ENCODE results near the gene CREB1.

The CREB1 gene

GRCh38 chr2:207484444-207485391 is 45.0 kb upstream of the CREB1 start:
- Histone ChIP-seq H3K27ac (ENCODE audit: insufficient read depth in 1 of 2, low read depth in 1 of 2, low read length in 2 of 2, poor library complexity in 1 of 2, severe bottlenecking in 2 of 2) (no peak overlapping the region), H3K4me1 (ENCODE audit: control extremely low read depth in 1 of 4, control insufficient read depth in 4 of 4, insufficient read depth in 4 of 4, low read length in 3 of 4) (peaks cover 0 to 8% (median 2%) of the 10 kb centered on the region in 4 experiments), H3K27me3 (replicated peaks in 2 of 5; ENCODE audit: control insufficient read depth in 4 of 5, insufficient read depth in 5 of 5, low read length in 4 of 5) (no peaks in the 10 kb centered on the region), H3K4me3 (ENCODE audit: control insufficient read depth in 1 of 7, extremely low read depth in 1 of 7, insufficient read depth in 4 of 7, low read depth in 2 of 7, low read length in 6 of 7) (no peak overlapping the region), H3K36me3 (ENCODE audit: control insufficient read depth in 4 of 4, insufficient read depth in 4 of 4, low read length in 3 of 4) (no peaks in the 10 kb centered on the region), H3K9me3 (ENCODE audit: control extremely low read depth in 1 of 5, control insufficient read depth in 4 of 5, insufficient read depth in 2 of 5, low read depth in 1 of 5, low read length in 4 of 5) (no peaks in the 10 kb centered on the region)
- CTCF ChIA-PET, result interaction anchor here (0.9 to 1.5 kb wide), 3 partner anchors 12 to 684 kb away, joined by 3 to 7 read pairs (median 4); no protein-coding TSS in a partner anchor
- WGBS (ENCODE audit: insufficient coverage), result 68% methylated on average over 5 of the region's 10 CpGs
- POLR2A ChIA-PET, result no interaction called here
- peak in 2 of 3 donors; percentile 27 to 46 for DNase-seq

- Histone ChIP-seq H3K27ac (ENCODE audit: insufficient read depth in 1 of 2, low read depth in 1 of 2, low read length in 2 of 2, poor library complexity in 1 of 2, severe bottlenecking in 2 of 2) (no peak overlapping the region), H3K9me3 (ENCODE audit: control extremely low read depth in 1 of 5, control insufficient read depth in 4 of 5, insufficient read depth in 2 of 5, low read depth in 1 of 5, low read length in 4 of 5) (no peaks in the 10 kb centered on the region), H3K36me3 (ENCODE audit: control insufficient read depth in 4 of 4, insufficient read depth in 4 of 4, low read length in 3 of 4) (no peaks in the 10 kb centered on the region), H3K4me1 (ENCODE audit: control extremely low read depth in 1 of 4, control insufficient read depth in 4 of 4, insufficient read depth in 4 of 4, low read length in 3 of 4) (peaks cover 0 to 11% (median 5%) of the 10 kb centered on the region in 4 experiments), H3K27me3 (replicated peaks in 2 of 5; ENCODE audit: control insufficient read depth in 4 of 5, insufficient read depth in 5 of 5, low read length in 4 of 5) (no peaks in the 10 kb centered on the region), H3K4me3 (ENCODE audit: control insufficient read depth in 1 of 7, extremely low read depth in 1 of 7, insufficient read depth in 4 of 7, low read depth in 2 of 7, low read length in 6 of 7) (no peak overlapping the region)
- ChIA-PET POLR2A (no interaction called here), CTCF (interaction anchor here (0.7 to 1.1 kb wide), 2 partner anchors 10 to 504 kb away, joined by 3 read pairs; no protein-coding TSS in a partner anchor)
- 97% methylated on average over 4 of the region's 5 CpGs for WGBS (ENCODE audit: insufficient coverage)
- DNase-seq, result no peak
Measured at GRCh38 chr2:207487650-207488311, 42.0 kb upstream of the CREB1 start.

GRCh38 chr2:207489251-207489650 is 40.5 kb upstream of the CREB1 start:
- WGBS (ENCODE audit: insufficient coverage), result 96% methylated on average over 2 of the region's 4 CpGs
- Histone ChIP-seq H3K27ac (ENCODE audit: insufficient read depth in 1 of 2, low read depth in 1 of 2, low read length in 2 of 2, poor library complexity in 1 of 2, severe bottlenecking in 2 of 2) (no peak overlapping the region), H3K9me3 (ENCODE audit: control extremely low read depth in 1 of 5, control insufficient read depth in 4 of 5, insufficient read depth in 2 of 5, low read depth in 1 of 5, low read length in 4 of 5) (no peaks in the 10 kb centered on the region), H3K36me3 (ENCODE audit: control insufficient read depth in 4 of 4, insufficient read depth in 4 of 4, low read length in 3 of 4) (no peaks in the 10 kb centered on the region), H3K4me1 (ENCODE audit: control extremely low read depth in 1 of 4, control insufficient read depth in 4 of 4, insufficient read depth in 4 of 4, low read length in 3 of 4) (peaks cover 0 to 20% (median 5%) of the 10 kb centered on the region in 4 experiments), H3K27me3 (replicated peaks in 2 of 5; ENCODE audit: control insufficient read depth in 4 of 5, insufficient read depth in 5 of 5, low read length in 4 of 5) (no peaks in the 10 kb centered on the region), H3K4me3 (ENCODE audit: control insufficient read depth in 1 of 7, extremely low read depth in 1 of 7, insufficient read depth in 4 of 7, low read depth in 2 of 7, low read length in 6 of 7) (no peak overlapping the region)
- DNase-seq, result no peak
- ChIA-PET POLR2A (no interaction called here), CTCF (interaction anchor here (1.0 to 1.1 kb wide), 2 partner anchors 14 to 15 kb away, joined by 3 read pairs; no protein-coding TSS in a partner anchor)

GRCh38 chr2:207490441-207490840 is 39.3 kb upstream of the CREB1 start:
- Histone ChIP-seq H3K4me1 (ENCODE audit: control extremely low read depth in 1 of 4, control insufficient read depth in 4 of 4, insufficient read depth in 4 of 4, low read length in 3 of 4) (peaks cover 0 to 20% (median 5%) of the 10 kb centered on the region in 4 experiments), H3K36me3 (ENCODE audit: control insufficient read depth in 4 of 4, insufficient read depth in 4 of 4, low read length in 3 of 4) (no peaks in the 10 kb centered on the region), H3K27ac (ENCODE audit: insufficient read depth in 1 of 2, low read depth in 1 of 2, low read length in 2 of 2, poor library complexity in 1 of 2, severe bottlenecking in 2 of 2) (no peak overlapping the region), H3K27me3 (replicated peaks in 2 of 5; ENCODE audit: control insufficient read depth in 4 of 5, insufficient read depth in 5 of 5, low read length in 4 of 5) (no peaks in the 10 kb centered on the region), H3K4me3 (ENCODE audit: control insufficient read depth in 1 of 7, extremely low read depth in 1 of 7, insufficient read depth in 4 of 7, low read depth in 2 of 7, low read length in 6 of 7) (no peak overlapping the region), H3K9me3 (ENCODE audit: control extremely low read depth in 1 of 5, control insufficient read depth in 4 of 5, insufficient read depth in 2 of 5, low read depth in 1 of 5, low read length in 4 of 5) (no peaks in the 10 kb centered on the region)
- DNase-seq, result no peak
- CTCF ChIA-PET, result no interaction called here
- POLR2A ChIA-PET, result no interaction called here
- WGBS (ENCODE audit: insufficient coverage), result no CpG with 5 or more reads among the region's 3 CpGs

GRCh38 chr2:207491086-207491485 is 38.7 kb upstream of the CREB1 start:
- POLR2A ChIA-PET, result no interaction called here
- Histone ChIP-seq H3K4me3 (ENCODE audit: control insufficient read depth in 1 of 7, extremely low read depth in 1 of 7, insufficient read depth in 4 of 7, low read depth in 2 of 7, low read length in 6 of 7) (no peak overlapping the region), H3K4me1 (ENCODE audit: control extremely low read depth in 1 of 4, control insufficient read depth in 4 of 4, insufficient read depth in 4 of 4, low read length in 3 of 4) (peaks cover 0 to 20% (median 5%) of the 10 kb centered on the region in 4 experiments), H3K27me3 (replicated peaks in 2 of 5; ENCODE audit: control insufficient read depth in 4 of 5, insufficient read depth in 5 of 5, low read length in 4 of 5) (no peaks in the 10 kb centered on the region), H3K36me3 (ENCODE audit: control insufficient read depth in 4 of 4, insufficient read depth in 4 of 4, low read length in 3 of 4) (no peaks in the 10 kb centered on the region), H3K27ac (ENCODE audit: insufficient read depth in 1 of 2, low read depth in 1 of 2, low read length in 2 of 2, poor library complexity in 1 of 2, severe bottlenecking in 2 of 2) (no peak overlapping the region), H3K9me3 (ENCODE audit: control extremely low read depth in 1 of 5, control insufficient read depth in 4 of 5, insufficient read depth in 2 of 5, low read depth in 1 of 5, low read length in 4 of 5) (no peaks in the 10 kb centered on the region)
- no peak for DNase-seq
- CTCF ChIA-PET, result interaction anchor here (1.3 kb wide), 1 partner anchor 418 kb away, joined by 3 read pairs; no protein-coding TSS in a partner anchor
- 100% methylated on average over 2 of the region's 2 CpGs for WGBS (ENCODE audit: insufficient coverage)

GRCh38 chr2:207491956-207492355 is 37.8 kb upstream of the CREB1 start:
- Histone ChIP-seq H3K27ac (ENCODE audit: insufficient read depth in 1 of 2, low read depth in 1 of 2, low read length in 2 of 2, poor library complexity in 1 of 2, severe bottlenecking in 2 of 2) (peak overlapping the region in 1 of 2 experiments; percentile 17), H3K9me3 (ENCODE audit: control extremely low read depth in 1 of 5, control insufficient read depth in 4 of 5, insufficient read depth in 2 of 5, low read depth in 1 of 5, low read length in 4 of 5) (no peaks in the 10 kb centered on the region), H3K36me3 (ENCODE audit: control insufficient read depth in 4 of 4, insufficient read depth in 4 of 4, low read length in 3 of 4) (no peaks in the 10 kb centered on the region), H3K4me1 (ENCODE audit: control extremely low read depth in 1 of 4, control insufficient read depth in 4 of 4, insufficient read depth in 4 of 4, low read length in 3 of 4) (peaks cover 0 to 20% (median 5%) of the 10 kb centered on the region in 4 experiments), H3K4me3 (ENCODE audit: control insufficient read depth in 1 of 7, extremely low read depth in 1 of 7, insufficient read depth in 4 of 7, low read depth in 2 of 7, low read length in 6 of 7) (no peak overlapping the region), H3K27me3 (replicated peaks in 2 of 5; ENCODE audit: control insufficient read depth in 4 of 5, insufficient read depth in 5 of 5, low read length in 4 of 5) (no peaks in the 10 kb centered on the region)
- DNase-seq, result peak in 2 of 3 donors; percentile 31 to 74
- ChIA-PET POLR2A (no interaction called here), CTCF (interaction anchor here (0.7 to 1.3 kb wide), 2 partner anchors 11 to 419 kb away, joined by 3 read pairs; no protein-coding TSS in a partner anchor)
- WGBS (ENCODE audit: insufficient coverage), result 31% methylated on average over 2 of the region's 5 CpGs
